DOHH2 (cell line): ENCODE measurements around the gene MAMDC2.

ENCODE experiments used
- H3F3A ChIP-seq: fragments of 200-600 bp; sonication (generic), shearing (Covaris generic); 2 replicates; pipeline ENCODE4 v1.6.0; 2016; ENCODE audit warnings: antibody characterized with exemption, mild to moderate bottlenecking; ENCODE audit not compliant: control insufficient read depth, insufficient read depth
- H3K27ac ChIP-seq: fragments of 200-600 bp; sonication (generic); 2 replicates; pipeline ENCODE4 v1.5.1; 2014; ENCODE audit warnings: low read depth, mild to moderate bottlenecking, low read length, moderate library complexity
- H3K27me3 ChIP-seq: fragments of 200-600 bp; sonication (generic); 2 replicates; pipeline ENCODE4 v1.6.1; 2014; ENCODE audit warnings: mild to moderate bottlenecking, low read length, mixed read lengths; ENCODE audit not compliant: control insufficient read depth
- H3K36me3 ChIP-seq: fragments of 200-600 bp; sonication (generic); 2 replicates; pipeline ENCODE4 v1.6.1; 2014; ENCODE audit warnings: mild to moderate bottlenecking, low read length, moderate library complexity, mixed read lengths; ENCODE audit not compliant: control insufficient read depth
- H3K4me1 ChIP-seq: fragments of 200-600 bp; sonication (generic); 2 replicates; pipeline ENCODE4 v1.6.1; 2014; ENCODE audit warnings: mild to moderate bottlenecking, low read length, mixed read lengths; ENCODE audit not compliant: control insufficient read depth
- H3K4me2 ChIP-seq: fragments of 200-600 bp; sonication (generic); 2 replicates; pipeline ENCODE4 v1.6.0; 2014; ENCODE audit warnings: mild to moderate bottlenecking, low read length, moderate library complexity
- H3K4me3 ChIP-seq: fragments of 200-600 bp; sonication (generic); 2 replicates; pipeline ENCODE4 v1.5.1; 2014; ENCODE audit warnings: mild to moderate bottlenecking, low read length, mixed read lengths
- H3K79me2 ChIP-seq: fragments of 200-600 bp; sonication (generic); 2 replicates; pipeline ENCODE4 v1.6.1; 2014; ENCODE audit warnings: mild to moderate bottlenecking, low read length, mixed read lengths; ENCODE audit not compliant: control insufficient read depth
- H3K9me2 ChIP-seq: fragments of 200-600 bp; sonication (generic); replicated peaks from 2 replicates; pipeline ENCODE4 v1.6.1; 2014; ENCODE audit warnings: mild to moderate bottlenecking, low read length, mixed read lengths; ENCODE audit not compliant: control insufficient read depth
- H3K9me3 ChIP-seq: fragments of 200-600 bp; sonication (generic); 2 replicates; pipeline ENCODE4 v1.6.1; 2014; ENCODE audit warnings: antibody characterized with exemption, low read length, mixed read lengths; ENCODE audit not compliant: control insufficient read depth, insufficient read depth
- H4K20me1 ChIP-seq: fragments of 200-600 bp; sonication (generic); 2 replicates; pipeline ENCODE4 v1.6.0; 2014; ENCODE audit warnings: low read depth, mild to moderate bottlenecking, antibody characterized with exemption, low read length, moderate library complexity; ENCODE audit not compliant: control insufficient read depth, insufficient read depth
- CTCF ChIP-seq: fragments of 200-600 bp; sonication (generic); IDR thresholded peaks from one replicate; pipeline ENCODE4 v1.5.1; 2014; ENCODE audit warnings: antibody characterized with exemption, mild to moderate bottlenecking, low read depth, low read length; ENCODE audit not compliant: poor library complexity, severe bottlenecking
- EZH2phosphoT487 ChIP-seq: fragments of 200-600 bp; sonication (generic); IDR thresholded peaks from 2 replicates; pipeline ENCODE4 v1.6.1; 2017; ENCODE audit warnings: borderline replicate concordance, mild to moderate bottlenecking, antibody characterized with exemption, low read length, moderate library complexity, mixed read lengths

Gene MAMDC2

GRCh38 chr9:70259512-70259802 is 215.8 kb downstream of the MAMDC2 start:
- no peak for TF ChIP-seq EZH2phosphoT487
- no peak for TF ChIP-seq CTCF
- Histone ChIP-seq H3K4me1 (peaks cover 58% of the 10 kb centered on the region), H3K36me3 (peaks cover 51% of the 10 kb centered on the region), H3K79me2 (peaks cover 66% of the 10 kb centered on the region), H3K4me3 (peak overlapping the region; percentile 90), H3K27me3 (no peaks in the 10 kb centered on the region), H4K20me1 (peaks cover 20% of the 10 kb centered on the region), H3K9me2 (no peaks in the 10 kb centered on the region), H3K27ac (peak overlapping the region; percentile 52), H3F3A (0 out of 2 replicates have a peak, but pooled peaks cover 5% of the 10 kb centered on the region), H3K4me2 (peak overlapping the region; percentile 92), H3K9me3 (no peaks in the 10 kb centered on the region)

- Histone ChIP-seq H3K4me3 (peak overlapping the region; percentile 90), H3F3A (0 out of 2 replicates have a peak, but pooled peaks cover 5% of the 10 kb centered on the region), H3K27me3 (no peaks in the 10 kb centered on the region), H3K4me1 (peaks cover 58% of the 10 kb centered on the region), H3K9me2 (no peaks in the 10 kb centered on the region), H4K20me1 (peaks cover 20% of the 10 kb centered on the region), H3K36me3 (peaks cover 57% of the 10 kb centered on the region), H3K27ac (no peak overlapping the region), H3K4me2 (peak overlapping the region; percentile 92), H3K79me2 (peaks cover 72% of the 10 kb centered on the region), H3K9me3 (no peaks in the 10 kb centered on the region)
- TF ChIP-seq CTCF (no peak), EZH2phosphoT487 (no peak)
Measured at GRCh38 chr9:70260007-70260443, 216.4 kb downstream of the MAMDC2 start.

DNA sequence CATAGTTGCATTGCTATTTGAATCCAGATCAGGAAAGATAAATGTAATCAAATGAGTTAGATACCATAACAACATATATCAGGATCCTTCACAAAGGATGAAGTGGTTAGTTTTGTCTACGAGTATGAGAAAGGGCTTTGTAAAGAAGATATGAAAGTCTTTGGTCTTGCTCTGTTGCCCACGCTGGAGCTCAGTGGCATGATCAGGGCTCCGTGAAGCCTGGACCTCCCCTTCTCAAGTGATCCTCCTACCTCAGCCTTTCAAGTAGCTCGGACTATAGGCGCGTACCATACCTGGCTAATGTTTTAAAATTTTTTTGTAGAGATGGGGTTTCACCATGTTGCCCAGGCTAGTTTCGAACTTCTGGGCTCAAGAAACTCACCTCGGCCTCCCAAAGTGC is 217.0 kb downstream of the MAMDC2 start:
- Histone ChIP-seq H3K36me3 (peaks cover 63% of the 10 kb centered on the region), H3K27ac (no peak overlapping the region)

More for the DNA sequence above, 217.0 kb downstream of the MAMDC2 start:
- Histone ChIP-seq H3K4me3 (peak overlapping the region; percentile 90), H3K9me3 (no peaks in the 10 kb centered on the region), H4K20me1 (peaks cover 20% of the 10 kb centered on the region), H3F3A (0 out of 2 replicates have a peak, but pooled peaks cover 3% of the 10 kb centered on the region), H3K79me2 (peaks cover 75% of the 10 kb centered on the region), H3K9me2 (no peaks in the 10 kb centered on the region), H3K4me2 (peak overlapping the region; percentile 92), H3K27me3 (no peaks in the 10 kb centered on the region), H3K4me1 (peaks cover 58% of the 10 kb centered on the region)
- no peak for TF ChIP-seq EZH2phosphoT487
- TF ChIP-seq CTCF = no peak
